Fibroblast of lung (primary cell): ENCODE data around the gene ADAP1.

Experiments
- EZH2 ChIP-seq: IDR thresholded peaks from 2 replicates; pipeline ENCODE4 v1.5.1; 2012; ENCODE audit warnings: low read length, control low read depth, mild to moderate bottlenecking; ENCODE audit errors: missing control alignments
- TF ChIP-seq, protein P1 (sequence below), 2 donors: IDR thresholded peaks in 1 of 2; conservative IDR thresholded peaks in 1 of 2; 1 replicate in 1 of 2; 2 replicates in 1 of 2; pipeline ENCODE4 v1.5.1; 2011 to 2012; ENCODE audit warnings: low read length in 2 of 2, control low read depth in 1 of 2, inconsistent platforms in 1 of 2, low read depth in 1 of 2, mild to moderate bottlenecking in 1 of 2

DNA sequence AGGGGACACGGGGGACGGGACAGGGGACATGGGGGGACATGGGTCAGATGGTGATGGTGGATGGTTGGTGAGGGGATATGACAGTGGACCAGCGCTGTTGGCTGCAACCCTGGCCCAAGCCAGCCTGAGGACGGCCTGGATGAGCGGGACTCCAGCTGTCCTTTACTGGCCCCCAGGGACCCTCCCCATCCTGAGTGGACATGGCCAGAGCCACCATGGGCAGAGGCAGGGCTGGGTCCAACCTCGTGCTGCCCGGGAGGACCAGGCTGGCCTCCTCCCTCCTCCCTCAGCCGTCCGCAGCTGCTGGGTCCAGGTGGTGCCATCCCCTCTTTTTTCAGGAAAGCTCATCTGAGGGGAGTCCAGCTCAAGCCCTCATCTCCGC is 47.7 kb downstream of the ADAP1 start:
- TF ChIP-seq EZH2, result no peak
- TF ChIP-seq, protein P1, sequence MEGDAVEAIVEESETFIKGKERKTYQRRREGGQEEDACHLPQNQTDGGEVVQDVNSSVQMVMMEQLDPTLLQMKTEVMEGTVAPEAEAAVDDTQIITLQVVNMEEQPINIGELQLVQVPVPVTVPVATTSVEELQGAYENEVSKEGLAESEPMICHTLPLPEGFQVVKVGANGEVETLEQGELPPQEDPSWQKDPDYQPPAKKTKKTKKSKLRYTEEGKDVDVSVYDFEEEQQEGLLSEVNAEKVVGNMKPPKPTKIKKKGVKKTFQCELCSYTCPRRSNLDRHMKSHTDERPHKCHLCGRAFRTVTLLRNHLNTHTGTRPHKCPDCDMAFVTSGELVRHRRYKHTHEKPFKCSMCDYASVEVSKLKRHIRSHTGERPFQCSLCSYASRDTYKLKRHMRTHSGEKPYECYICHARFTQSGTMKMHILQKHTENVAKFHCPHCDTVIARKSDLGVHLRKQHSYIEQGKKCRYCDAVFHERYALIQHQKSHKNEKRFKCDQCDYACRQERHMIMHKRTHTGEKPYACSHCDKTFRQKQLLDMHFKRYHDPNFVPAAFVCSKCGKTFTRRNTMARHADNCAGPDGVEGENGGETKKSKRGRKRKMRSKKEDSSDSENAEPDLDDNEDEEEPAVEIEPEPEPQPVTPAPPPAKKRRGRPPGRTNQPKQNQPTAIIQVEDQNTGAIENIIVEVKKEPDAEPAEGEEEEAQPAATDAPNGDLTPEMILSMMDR (conservative IDR thresholded peaks at IDR 0.05 in 1 of 2, IDR thresholded peaks at IDR 0.05 in 1 of 2; ENCODE audit: low read depth in 1 of 2, low read length in 2 of 2), result no peak
